ENCODE data around the gene CEP250. TPM values are rescaled to one million over a fixed set of nuclear protein-coding genes. Genes with fewer than 3 reads are reported as not detected.
A peak's percentile ranks its signal among the peaks of the same experiment; 100 is the strongest.
"Not testable (repeated sequence)": the region's sequence is repeated elsewhere in the genome, so short reads cannot be mapped to it uniquely, and the experiment has no call there.

Gene CEP250
- total RNA-seq, 1 experiment from 2014 or later = 25.5 TPM

DNA sequence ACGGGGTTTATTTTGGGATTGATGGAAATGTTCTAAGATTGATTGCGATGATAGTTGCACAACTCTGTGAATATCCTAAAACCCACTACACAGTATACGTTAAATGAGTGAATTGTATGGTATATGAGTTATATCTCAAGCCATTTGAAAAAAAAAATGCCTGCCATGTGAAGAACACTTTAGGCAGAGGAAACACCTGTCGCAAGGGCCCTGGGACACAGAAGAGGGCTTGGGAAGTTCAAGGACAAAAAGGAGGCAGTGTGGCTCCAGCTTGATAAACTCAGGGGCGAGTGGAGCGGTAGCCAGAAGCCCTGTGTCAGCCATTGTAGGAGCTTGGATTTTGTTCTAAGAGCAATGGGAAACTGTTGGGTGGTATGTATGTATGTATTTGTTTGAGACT lies 37.0 kb downstream of the CEP250 start:
- DNase-seq (ENCODE audit: low read depth) = no peak

DNA sequence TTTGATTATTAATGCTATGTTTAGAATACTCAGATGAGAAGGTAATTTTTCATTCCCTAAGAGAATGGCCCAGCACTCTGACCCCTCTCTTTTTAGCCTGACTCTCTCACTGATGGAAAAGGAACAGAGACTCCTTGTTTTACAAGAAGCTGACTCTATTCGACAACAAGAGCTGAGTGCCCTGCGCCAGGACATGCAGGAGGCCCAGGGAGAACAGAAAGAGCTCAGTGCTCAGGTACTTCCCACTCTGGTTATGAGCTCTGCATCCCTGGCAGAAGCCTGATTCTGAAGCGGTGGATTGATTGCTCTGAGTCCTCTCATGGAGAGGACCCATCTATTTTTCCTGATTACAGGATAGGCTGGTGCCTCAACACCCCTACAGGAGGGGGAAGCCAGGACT lies 41.1 kb downstream of the CEP250 start:
- no peak for DNase-seq (ENCODE audit: low read depth)

DNA sequence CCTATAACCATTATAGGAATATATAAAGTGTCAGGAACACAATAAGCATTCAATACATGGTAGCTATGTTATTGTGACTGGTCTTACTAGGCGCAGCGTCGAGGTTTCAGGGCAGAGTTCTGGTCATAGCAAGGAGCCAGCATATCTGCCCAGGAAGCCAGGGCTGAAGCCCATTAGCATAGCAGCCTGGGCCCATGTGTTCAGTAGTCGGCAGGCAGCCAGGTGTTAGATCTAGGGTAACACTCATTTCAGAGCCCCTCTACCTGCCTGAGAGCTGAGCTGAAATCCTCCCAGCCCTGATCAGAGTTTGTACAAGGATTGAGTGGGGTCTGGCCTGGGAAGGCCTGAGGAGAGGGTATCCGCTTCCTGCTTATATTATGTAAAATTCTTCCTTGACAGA lies 41.9 kb downstream of the CEP250 start:
- no peak for DNase-seq (ENCODE audit: low read depth)

DNA sequence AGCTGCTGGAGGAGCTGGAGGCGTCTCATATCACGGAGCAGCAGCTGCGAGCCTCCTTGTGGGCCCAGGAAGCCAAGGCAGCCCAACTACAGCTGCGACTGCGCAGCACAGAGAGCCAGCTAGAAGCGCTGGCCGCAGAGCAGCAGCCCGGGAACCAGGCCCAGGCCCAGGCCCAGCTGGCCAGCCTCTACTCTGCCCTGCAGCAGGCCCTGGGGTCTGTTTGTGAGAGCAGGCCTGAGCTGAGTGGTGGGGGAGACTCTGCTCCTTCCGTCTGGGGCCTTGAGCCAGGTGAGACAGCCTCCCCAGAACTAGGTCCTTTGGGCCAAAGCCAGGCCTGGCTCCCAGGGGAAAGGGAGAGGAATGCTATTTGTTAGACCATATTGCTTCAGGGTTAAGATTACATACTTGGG lies 42.4 kb downstream of the CEP250 start:
- DNase-seq (ENCODE audit: low read depth) = no peak

DNA sequence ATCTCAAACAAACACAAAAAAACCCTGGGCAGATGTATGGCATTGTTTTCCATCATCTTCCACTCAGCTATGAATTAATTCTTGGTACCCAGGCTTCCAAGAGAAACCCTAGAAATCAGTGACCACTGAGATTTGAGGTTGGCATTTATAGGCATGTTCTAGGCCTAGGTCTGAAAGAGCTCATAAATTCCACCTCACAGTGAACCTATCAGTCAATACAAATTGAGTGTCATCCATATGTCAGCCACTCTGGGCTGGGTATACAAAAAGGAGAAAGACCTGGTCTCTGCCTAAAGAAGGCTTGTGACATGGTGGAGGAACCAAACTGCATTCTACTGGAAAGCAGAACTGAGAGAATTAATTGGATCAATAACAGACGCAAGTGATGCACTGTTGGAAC lies 43.9 kb downstream of the CEP250 start:
- no peak for DNase-seq (ENCODE audit: low read depth)

DNA sequence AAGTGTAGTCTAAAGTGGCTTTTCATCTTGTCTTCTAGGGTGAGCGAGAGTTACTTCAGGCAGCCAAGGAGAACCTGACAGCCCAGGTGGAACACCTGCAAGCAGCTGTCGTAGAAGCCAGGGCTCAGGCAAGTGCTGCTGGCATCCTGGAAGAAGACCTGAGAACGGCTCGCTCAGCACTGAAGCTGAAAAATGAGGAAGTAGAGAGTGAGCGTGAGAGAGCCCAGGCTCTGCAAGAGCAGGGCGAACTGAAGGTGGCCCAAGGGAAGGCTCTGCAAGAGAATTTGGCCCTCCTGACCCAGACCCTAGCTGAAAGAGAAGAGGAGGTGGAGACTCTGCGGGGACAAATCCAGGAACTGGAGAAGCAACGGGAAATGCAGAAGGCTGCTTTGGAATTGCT lies 47.0 kb downstream of the CEP250 start:
- no peak for DNase-seq (ENCODE audit: low read depth)

DNA sequence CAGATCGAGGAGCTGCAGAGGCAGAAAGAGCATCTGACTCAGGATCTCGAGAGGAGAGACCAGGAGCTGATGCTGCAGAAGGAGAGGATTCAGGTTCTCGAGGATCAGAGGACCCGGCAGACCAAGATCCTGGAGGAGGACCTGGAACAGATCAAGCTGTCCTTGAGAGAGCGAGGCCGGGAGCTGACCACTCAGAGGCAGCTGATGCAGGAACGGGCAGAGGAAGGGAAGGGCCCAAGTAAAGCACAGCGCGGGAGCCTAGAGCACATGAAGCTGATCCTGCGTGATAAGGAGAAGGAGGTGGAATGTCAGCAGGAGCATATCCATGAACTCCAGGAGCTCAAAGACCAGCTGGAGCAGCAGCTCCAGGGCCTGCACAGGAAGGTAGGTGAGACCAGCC lies 47.9 kb downstream of the CEP250 start:
- no peak for DNase-seq (ENCODE audit: low read depth)

DNA sequence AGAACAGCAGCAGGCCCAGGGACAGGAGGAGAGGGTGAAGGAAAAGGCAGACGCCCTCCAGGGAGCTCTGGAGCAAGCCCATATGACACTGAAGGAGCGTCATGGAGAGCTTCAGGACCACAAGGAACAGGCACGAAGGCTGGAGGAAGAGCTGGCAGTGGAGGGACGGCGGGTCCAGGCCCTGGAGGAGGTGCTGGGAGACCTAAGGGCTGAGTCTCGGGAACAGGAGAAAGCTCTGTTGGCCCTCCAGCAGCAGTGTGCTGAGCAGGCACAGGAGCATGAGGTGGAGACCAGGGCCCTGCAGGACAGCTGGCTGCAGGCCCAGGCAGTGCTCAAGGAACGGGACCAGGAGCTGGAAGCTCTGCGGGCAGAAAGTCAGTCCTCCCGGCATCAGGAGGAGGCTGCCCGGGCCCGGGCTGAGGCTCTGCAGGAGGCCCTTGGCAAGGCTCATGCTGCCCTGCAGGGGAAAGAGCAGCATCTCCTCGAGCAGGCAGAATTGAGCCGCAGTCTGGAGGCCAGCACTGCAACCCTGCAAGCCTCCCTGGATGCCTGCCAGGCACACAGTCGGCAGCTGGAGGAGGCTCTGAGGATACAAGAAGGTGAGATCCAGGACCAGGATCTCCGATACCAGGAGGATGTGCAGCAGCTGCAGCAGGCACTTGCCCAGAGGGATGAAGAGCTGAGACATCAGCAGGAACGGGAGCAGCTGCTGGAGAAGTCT lies 48.6 kb downstream of the CEP250 start:
- DNase-seq (ENCODE audit: low read depth) = no peak

DNA sequence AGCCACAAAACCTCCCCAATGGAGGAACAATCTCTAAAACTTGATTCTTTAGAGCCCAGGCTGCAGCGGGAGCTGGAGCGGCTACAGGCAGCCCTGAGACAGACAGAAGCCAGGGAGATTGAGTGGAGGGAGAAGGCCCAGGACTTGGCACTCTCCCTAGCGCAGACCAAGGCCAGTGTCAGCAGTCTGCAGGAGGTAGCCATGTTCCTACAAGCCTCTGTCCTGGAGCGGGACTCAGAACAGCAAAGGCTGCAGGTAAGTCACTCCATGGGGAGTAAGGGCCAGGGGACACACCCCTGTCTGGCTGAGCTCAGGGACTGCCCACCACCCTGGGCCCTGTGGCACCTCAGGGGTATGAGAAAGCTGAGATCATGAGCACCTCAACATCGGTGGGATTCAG lies 49.4 kb downstream of the CEP250 start:
- no peak for DNase-seq (ENCODE audit: low read depth)

DNA sequence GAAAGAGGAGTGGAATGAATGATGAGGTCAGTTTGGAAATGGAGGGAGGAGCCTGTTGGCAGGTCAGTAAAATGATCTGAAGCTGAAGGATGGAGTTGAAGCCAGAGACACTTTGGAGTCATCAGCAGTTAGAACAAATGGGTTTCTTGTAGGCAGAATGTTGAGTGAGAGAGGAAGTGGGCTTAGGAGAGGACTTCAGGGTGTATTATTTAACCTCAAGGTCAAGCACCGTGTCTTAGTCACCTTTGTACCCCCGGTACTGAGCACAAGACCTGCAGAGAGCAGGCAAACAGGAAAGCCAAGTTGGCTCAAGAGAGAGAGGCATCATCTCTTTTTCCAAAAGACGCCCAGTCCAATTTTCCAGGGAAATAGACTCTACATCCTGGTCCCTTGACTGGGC lies 50.8 kb downstream of the CEP250 start:
- no peak for DNase-seq (ENCODE audit: low read depth)

DNA sequence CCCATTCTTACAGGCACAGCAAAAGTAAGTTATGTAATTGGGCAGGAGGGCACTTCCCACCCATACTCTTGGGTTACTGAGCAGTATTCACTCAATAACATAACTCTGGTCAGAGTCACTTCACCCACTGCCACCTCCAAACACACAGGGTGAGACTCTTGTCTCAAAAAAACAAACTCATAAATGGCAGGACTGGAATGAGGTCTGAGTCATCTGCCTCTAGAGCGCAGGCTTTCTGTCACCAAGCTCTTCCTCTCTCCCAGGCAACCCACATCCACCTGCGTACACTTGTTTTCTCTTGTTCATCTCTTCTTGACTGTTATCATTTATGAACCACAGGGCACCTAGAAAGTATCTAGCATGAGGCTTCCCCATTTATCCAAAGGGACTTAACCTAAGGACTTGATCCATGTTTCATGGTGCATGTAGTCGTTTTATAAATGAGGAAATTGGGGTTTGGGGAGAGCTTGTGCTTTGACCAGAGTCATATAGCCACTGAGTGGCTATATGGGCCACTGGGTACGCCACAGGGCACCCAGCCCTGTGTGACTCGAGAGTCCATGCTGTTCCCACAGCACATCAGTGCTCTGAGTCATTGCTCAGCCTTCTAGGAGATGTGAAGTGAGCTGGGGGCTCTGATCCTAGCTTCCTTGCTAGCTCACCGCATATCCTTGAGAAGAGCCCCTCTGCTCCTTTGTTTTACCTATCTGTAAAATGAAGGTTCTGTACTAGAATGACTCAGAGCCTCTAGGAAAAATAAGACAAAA lies 51.7 kb downstream of the CEP250 start:
- no peak for DNase-seq (ENCODE audit: low read depth)

DNA sequence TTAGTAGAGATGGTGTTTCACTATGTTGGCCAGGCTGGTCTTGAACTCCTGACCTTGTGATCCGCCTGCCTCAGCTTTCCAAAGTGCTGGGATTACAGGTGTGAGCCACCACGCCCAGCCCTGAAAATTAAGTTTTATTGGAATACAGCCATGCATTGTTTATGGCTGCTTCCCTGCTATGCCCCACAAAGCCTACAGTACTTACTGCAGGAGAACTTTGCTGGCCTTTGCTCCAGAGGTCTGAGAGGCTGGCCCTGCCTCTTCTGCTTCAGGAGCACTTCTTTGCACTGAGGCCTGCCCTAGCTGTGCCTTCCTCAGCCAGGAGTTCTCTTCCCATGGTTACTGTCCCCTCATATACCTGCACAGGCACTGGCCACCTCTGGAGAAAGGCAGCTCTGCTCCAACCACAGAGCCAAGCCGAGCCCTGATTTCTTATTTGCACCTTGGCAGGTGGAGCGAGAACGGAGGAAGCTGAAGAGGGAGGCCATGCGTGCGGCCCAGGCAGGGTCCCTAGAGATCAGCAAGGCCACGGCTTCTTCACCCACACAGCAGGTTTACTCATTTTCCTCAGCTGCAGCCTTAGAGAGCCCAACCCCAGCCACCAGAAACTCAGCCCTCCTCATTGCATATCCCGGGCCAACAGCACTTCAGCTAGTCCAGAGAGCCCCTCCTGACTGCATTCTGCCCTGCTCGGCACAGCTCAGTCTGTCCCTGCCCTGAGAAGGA lies 53.3 kb downstream of the CEP250 start:
- no peak for DNase-seq (ENCODE audit: low read depth)

DNA sequence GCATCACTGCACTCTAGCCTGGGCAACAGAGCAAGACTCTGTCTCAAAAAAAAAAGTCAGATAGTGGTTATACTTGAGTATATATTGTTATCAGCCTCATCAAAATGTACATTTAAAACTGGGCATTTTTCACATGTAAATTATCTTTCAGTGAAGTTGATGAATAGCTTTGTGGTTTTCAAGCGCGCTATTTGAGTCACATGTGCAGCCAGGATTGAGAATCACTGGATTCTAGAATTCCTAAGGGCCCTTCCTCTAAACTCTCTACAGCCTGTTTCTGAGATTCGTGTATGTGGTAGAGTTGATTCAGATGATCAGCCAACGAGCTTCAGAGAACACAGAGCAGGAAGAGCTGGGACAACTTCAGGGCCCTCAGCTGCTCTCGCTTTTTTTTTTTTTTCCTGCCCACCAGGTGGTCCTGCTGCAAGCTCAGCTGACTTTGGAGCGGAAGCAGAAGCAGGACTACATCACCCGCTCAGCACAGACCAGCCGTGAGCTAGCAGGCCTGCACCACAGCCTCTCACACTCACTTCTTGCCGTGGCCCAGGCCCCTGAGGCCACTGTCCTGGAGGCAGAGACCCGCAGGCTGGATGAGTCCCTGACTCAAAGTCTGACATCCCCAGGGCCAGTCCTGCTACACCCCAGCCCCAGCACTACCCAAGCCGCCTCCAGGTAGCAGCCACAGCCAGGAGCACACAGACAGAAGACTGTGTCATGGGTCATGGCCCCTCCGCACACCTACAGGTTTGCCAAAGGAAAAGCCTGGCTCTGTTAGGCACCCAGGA lies 55.7 kb downstream of the CEP250 start:
- DNase-seq (ENCODE audit: low read depth) = no peak

DNA sequence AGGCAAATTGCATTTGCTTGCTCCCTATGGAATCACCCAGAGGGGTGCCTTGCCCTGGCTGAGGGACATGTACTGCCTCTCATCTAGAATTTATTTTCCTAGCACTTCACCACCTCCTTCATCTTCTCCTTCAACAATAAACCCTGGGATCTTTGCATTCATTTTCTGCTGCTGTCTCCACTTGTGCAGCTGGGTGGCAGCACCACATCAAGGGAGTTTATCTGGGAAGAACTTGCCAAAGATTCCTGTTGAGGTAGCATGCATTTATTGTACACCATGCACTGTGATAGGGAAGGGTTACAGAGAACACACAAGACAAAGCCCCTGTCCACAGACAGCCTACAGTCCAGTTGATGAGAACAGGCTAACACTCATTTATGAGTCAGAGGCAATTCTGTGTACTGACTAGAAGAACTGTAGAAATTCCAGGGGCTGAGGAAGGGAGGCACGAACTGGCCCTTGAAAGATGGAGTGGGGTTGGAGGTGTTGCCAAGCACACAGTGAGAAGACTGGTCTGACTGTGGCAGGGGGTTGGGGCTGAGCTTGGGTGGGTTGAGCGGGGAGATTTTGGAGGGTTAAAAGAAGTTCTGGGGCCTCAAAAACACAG lies 56.5 kb downstream of the CEP250 start:
- DNase-seq (ENCODE audit: low read depth) = peak; percentile 55

DNA sequence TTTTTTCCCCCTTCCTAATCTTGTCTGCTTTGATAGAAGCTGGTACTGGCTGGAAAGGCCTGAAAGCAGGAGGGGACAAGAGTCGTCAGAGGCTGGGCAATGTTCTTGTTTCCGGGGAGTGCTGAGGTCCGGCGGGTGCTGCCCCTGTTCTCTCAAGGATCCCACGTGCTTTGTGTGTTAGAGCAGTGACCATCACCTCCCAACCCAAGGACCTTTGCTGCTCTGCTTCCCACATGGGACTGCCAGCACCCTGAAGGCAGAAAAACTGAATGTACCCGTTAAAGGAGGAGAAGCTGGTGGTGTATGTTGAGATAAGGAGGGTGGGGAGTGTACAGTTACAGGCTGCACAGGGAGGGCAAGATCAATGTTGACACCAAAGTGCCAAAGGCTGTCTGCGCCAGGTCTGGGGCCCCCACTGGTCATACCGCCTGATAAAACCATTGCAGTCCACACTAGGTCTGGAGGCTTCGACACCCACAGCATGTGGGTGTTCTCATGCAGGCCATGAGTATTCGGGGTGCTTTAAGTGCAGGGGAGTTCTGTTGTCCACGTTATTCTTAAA lies 59.1 kb downstream of the CEP250 start:
- no peak for DNase-seq (ENCODE audit: low read depth)

DNA sequence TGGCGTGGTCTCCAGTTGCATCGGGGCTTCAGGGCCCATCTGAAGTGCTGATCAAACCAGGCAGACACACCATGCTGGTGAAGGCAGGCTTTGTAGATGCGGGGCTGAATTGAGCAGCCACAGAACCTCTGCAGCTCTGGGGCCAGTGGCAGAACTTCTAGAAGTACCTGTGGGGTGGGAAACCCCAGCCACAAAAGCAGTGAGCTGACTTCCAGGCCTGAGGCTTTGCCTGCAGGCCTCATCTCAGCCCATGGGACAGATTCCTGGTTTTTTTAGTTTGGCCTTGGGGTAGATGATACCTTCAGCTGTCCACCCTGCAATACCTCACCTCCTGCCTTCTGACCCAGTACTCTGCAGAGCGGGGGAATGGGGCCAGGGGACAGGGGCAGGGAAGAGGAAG lies 59.9 kb downstream of the CEP250 start:
- no peak for DNase-seq (ENCODE audit: low read depth)

DNA sequence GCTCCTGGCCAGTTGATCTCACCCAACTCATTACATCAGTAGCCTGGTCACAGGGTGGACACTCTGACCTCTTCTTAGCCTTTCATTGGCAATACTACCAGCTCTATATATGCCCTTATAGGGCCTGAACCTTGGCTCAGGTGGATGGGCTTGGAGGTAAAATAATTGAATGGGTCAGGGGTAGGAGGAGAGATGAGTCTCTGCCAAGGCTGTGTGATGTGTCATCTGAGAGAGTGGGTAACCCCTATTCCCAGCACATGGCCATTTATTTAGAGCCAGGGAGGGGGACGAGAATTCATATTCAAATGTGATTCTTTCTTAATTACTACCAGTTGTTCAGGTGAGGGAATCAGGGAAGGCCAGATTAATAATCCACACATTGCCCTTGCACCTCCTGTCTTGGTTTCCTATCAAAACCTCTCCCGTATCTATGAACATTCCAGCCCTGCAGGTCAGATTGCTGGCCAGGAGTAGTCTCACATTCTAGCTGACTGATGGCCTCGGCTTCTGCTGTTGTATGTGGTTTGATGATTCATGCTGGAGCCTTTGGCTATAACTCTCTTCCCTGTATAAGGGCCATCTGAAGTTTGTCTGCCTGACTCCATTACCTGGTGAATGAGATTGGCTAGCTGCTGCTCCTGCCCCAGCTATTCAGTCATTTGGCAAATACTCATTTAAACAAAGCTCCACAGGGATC lies 60.7 kb downstream of the CEP250 start:
- peak; percentile 91 for DNase-seq (ENCODE audit: low read depth)

DNA sequence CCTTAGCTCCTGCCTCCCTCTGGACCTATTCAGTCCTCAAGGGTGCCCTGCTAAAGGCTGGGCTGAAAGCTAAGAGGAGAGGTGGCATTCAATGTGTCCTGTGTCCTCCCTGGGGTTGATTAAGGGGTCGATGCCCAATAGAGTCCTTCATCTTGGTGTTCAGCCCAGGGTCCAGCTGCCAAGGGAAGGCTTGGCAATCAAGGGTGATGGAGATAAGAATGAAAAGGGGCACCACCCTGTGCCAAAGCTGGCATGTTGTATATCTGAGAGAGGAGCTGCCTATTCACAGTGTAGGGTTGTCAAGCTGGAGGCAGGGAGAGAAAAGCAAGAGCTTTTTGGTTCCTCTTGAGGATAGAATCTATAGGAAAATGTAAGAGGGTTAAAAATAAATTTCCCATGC lies 61.7 kb downstream of the CEP250 start:
- DNase-seq (ENCODE audit: low read depth) = no peak

DNA sequence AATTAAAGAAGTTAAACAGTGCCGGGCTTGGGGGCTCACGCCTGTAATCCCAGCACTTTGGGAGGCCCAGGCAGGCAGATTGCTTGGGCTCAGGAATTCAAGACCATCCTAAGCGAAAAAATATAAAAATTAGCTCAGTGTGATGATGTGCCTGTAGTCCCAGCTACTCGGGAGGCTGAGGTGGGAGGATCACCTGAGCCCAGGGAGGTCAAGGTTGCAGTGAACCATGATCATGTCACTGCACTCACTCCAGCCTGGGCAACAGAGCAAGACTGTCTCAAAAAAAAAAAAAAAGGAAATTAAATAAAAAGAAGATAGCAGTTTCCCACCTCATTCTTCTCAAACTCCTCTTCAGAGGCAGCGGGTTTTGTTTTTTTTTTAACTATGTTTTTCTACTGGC lies 62.4 kb downstream of the CEP250 start:
- DNase-seq (ENCODE audit: low read depth) = not testable (repeated sequence)

DNA sequence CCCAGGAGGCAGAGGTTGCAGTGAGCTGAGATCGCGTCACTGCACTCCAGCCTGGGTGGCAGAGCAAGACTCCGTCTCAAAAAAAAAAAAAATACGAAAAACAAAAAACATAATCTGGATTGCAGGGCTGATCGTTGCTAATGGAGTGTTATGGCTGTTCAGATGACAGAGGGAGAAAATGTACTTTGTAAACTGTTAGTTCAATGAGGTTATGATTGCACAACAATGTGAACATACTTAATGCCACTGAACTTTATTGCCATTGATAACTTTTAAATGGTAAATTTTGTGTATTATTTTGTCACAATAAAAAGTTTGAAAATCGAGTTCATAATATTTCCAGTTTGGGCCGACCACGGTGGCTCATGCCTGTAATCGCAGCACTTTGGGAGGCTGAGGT lies 63.6 kb downstream of the CEP250 start:
- DNase-seq (ENCODE audit: low read depth) = no peak

Measured in RPMI7951 (cell line).